Measurements from ENCODE around the gene CCDC146.
A peak's percentile ranks its signal among the peaks of the same experiment; 100 is the strongest.
"Not testable (repeated sequence)": the region's sequence is repeated elsewhere in the genome, so short reads cannot be mapped to it uniquely, and the experiment has no call there.

Gene CCDC146

GRCh38 chr7:77327067-77327931, 204.9 kb downstream of the CCDC146 start:
- DNase-seq (ENCODE audit: low read depth in 4 of 4, low spot score in 1 of 4) = no peak

GRCh38 chr7:77327932-77328628, 205.7 kb downstream of the CCDC146 start:
- no peak for DNase-seq (ENCODE audit: low read depth in 4 of 4, low spot score in 1 of 4)

GRCh38 chr7:77328669-77329068, 206.3 kb downstream of the CCDC146 start:
- no peak for DNase-seq (ENCODE audit: low read depth in 4 of 4, low spot score in 1 of 4)

DNA sequence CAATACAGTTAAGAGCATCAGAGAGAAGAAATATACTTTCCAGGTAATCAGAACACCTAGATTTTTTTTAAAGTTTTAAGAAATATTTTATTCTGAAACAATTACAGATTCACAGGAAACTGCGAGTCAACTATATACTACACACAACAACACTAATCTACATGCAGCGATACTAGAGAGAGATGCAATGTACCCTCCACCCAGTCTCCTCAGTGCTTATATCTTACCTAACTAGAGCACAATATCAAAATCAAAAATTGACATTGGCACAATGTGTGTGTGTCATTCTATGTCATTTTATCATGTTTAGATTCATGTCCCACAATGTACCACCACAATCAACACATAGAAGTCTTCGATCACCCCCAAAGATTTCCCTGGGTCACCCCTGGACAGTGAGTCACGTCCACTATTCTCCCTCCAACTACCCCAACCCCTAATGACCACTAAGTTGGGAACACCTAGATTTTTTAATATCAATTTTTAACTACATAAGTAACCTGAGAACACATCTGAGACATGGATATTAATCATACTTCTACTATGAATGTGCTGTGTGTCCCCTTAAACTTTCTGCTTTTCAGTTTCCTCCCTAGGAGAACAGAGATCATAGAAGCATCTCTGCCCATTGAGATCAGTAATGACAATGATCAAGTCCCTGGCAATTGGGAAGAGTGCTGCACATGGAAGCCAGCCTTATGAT, 207.2 kb downstream of the CCDC146 start:
- DNase-seq (ENCODE audit: low read depth in 4 of 4, low spot score in 1 of 4) = no peak

GRCh38 chr7:77330169-77330882, 207.9 kb downstream of the CCDC146 start:
- no peak for DNase-seq (ENCODE audit: low read depth in 4 of 4, low spot score in 1 of 4)

GRCh38 chr7:77331938-77332695, 209.7 kb downstream of the CCDC146 start:
- peak in 2 of 4 experiments; percentile 19 to 33 for DNase-seq (ENCODE audit: low read depth in 4 of 4, low spot score in 1 of 4)

DNA sequence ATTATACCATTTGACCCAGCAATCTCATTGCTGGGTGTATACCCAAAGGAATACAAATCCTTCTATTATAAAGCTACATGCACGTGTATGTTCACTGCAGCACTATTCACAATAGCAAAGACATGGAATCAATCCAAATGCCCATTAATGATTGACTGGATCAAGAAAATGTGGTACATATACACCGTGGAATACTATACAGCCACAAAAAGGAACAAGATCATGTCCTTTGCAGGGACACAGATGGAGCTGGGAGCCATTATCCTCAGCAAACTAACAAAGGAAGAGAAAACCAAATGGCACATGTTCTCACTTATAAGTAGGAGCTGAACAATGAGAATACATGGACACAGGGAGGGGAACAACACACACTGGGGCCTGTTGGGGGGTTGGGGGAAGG, 211.6 kb downstream of the CCDC146 start:
- not testable (repeated sequence) for DNase-seq (ENCODE audit: low read depth in 4 of 4, low spot score in 1 of 4)

DNA sequence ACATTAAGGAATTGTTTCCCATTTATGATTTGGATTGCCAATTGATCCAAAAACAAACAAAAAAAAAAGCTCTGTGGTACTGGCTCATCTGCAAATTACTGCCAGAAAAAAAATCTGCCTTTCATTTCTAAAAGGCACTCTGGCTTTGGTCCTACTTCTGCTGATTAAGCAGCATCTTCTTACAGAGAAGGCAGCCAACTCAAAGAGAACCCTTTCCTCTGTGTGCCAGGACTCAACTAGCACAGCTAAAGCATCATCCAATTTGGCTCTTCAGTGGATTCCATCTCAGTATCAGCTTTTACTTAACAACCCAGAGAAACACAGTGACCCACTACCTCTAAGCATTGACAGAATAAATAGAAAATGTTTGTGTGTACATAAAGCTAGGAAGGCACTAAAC, 213.2 kb downstream of the CCDC146 start:
- no peak for DNase-seq (ENCODE audit: low read depth in 4 of 4, low spot score in 1 of 4)

DNA sequence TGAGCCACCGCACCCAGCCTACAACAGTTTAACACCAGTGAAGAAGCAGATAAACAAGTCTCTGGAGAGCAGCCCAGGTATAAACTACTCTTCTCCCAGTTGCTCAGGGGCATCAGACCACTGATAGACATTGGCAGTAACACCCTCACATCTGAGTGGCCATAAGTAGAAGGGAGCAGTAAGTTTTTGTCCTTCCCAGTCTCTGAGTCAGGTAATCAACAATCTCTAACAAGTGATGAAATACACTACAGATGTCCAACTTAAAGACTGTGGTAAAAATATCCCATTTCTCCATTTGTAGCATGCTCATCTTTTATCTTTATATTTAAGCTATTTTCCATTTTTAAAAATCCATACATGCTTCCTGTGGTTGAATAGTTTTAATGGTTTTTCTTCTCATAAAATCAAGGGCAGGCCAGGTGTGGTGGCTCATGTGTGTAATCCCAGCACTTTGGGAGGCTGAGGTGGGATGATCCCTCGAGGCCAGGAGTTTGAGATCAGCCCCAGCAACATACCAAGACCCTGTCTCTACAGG, 215.1 kb downstream of the CCDC146 start:
- DNase-seq (ENCODE audit: low read depth in 4 of 4, low spot score in 1 of 4) = no peak

- DNase-seq (ENCODE audit: low read depth in 4 of 4, low spot score in 1 of 4) = no peak
Measured at GRCh38 chr7:77338260-77338659, 215.8 kb downstream of the CCDC146 start.

DNA sequence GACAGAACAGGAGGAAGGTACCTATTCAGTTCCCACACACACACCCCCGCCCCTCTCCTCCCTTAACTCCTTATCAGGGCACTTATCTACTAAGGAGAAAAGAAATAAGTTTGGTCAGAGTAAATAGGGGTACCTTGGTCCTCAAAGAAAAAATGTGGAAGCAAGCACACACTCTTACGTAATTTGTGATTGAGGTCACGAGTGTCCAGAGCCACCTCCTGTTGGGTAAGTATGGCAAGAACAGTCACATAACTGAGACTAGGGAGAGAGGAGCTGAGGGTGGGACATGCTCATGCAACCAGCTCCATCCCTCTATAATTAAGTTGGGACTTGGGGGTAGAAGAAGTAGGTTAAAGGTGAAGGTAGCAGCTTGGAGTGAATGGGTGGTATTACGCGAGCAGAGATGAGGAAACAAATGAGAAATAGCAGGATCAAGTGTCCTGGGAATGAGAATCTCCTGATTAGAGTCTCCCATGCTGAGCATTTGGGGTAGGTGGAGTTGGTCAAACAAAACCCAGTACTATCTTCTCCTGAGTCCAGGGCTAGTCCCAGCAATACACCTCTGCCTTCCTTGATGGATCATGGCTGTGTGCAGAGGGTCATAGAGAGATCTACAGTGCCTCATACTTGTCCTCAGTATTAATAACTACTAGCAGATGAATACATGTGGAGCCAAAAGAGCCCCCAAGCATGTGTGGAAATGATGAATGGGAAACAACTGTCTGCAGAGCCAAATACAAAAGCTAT, 216.6 kb downstream of the CCDC146 start:
- DNase-seq (ENCODE audit: low read depth in 4 of 4, low spot score in 1 of 4) = no peak

- no peak for DNase-seq (ENCODE audit: low read depth in 4 of 4, low spot score in 1 of 4)
Measured at GRCh38 chr7:77339726-77340125, 217.3 kb downstream of the CCDC146 start.
